Endothelial cell of umbilical vein (primary cell): ENCODE measurements around the gene MSX2. TPM values are rescaled to one million over a fixed set of nuclear protein-coding genes. Genes with fewer than 3 reads are reported as not detected.

Experiments
- BruUV-seq: library from RNA; stranded (reverse); fragments of 400-500 nt; replicated peaks from 2 replicates; lab custom pipeline; 2021; lab: Mats Ljungman, UMichigan
- CTCF ChIA-PET: fragments of 300-600, 350-600 bp; sonication (Branson Sonifier 250); formaldehyde crosslinking; loops from one replicate; lab custom pipeline; 2021; ENCODE audit warnings: antibody characterized with exemption, inconsistent platforms; lab: Charles Lee
- POLR2A ChIA-PET: fragments of 300-600, 350-600 bp; sonication (Branson Sonifier 250); formaldehyde crosslinking; loops from one replicate; lab custom pipeline; 2021; ENCODE audit warnings: antibody characterized with exemption, inconsistent platforms; lab: Charles Lee
- DNase-seq: peaks from one replicate; pipeline ENCODE4 v3.0.0-alpha.2; 2011; ENCODE audit warnings: low read depth, low spot score
- FAIRE-seq: peaks from 2 replicates; lab custom pipeline; 2011; peaks lifted over from hg19 to GRCh38; lab: Jason Lieb, UNC
- H2AFZ ChIP-seq: 2 replicates; pipeline ENCODE4 v1.6.0; 2012; ENCODE audit warnings: low read depth, low read length, control low read depth, inconsistent platforms
- H3K27ac ChIP-seq: 2 replicates; pipeline ENCODE4 v1.5.1; 2011; ENCODE audit warnings: low read depth, mild to moderate bottlenecking, control low read depth, low read length, moderate library complexity; ENCODE audit not compliant: insufficient read depth
- H3K27me3 ChIP-seq, 2 experiments: 2 replicates each; pipeline versions ENCODE4 v1.6.0 to v1.6.1; 2011; ENCODE audit warnings: low read length in 2 of 2, mixed read lengths in 1 of 2; ENCODE audit not compliant: control insufficient read depth in 2 of 2, insufficient read depth in 2 of 2
- H3K36me3 ChIP-seq, 2 experiments: 2 replicates in 1 of 2; 3 replicates in 1 of 2; pipeline ENCODE4 v1.5.1; 2011; ENCODE audit warnings: low read length in 2 of 2, mild to moderate bottlenecking in 1 of 2, moderate library complexity in 1 of 2; ENCODE audit not compliant: control insufficient read depth in 2 of 2, insufficient read depth in 2 of 2; ENCODE audit errors: extremely low read depth in 1 of 2
- H3K4me1 ChIP-seq: 3 replicates; pipeline ENCODE4 v1.5.1; 2011; ENCODE audit warnings: mild to moderate bottlenecking, low read length; ENCODE audit not compliant: control insufficient read depth, insufficient read depth; ENCODE audit errors: extremely low read depth
- H3K4me2 ChIP-seq: 2 replicates; pipeline ENCODE4 v1.6.1; 2011; ENCODE audit warnings: low read length, control low read depth, mixed read lengths; ENCODE audit not compliant: insufficient read depth
- H3K4me3 ChIP-seq, 3 experiments: fragments of 200-600 bp in 1 of 3; sonication (generic), shearing (Covaris generic) in 1 of 3; replicated peaks in 1 of 3; 2 replicates each; pipeline ENCODE4 v1.5.1; 2011 to 2016; ENCODE audit warnings: control low read depth in 3 of 3, low read length in 3 of 3, mild to moderate bottlenecking in 2 of 3, inconsistent platforms in 1 of 3, low read depth in 1 of 3, moderate library complexity in 1 of 3; ENCODE audit not compliant: insufficient read depth in 1 of 3
- H3K79me2 ChIP-seq: 2 replicates; pipeline ENCODE4 v1.6.0; 2012; ENCODE audit warnings: low read length, inconsistent platforms; ENCODE audit not compliant: control insufficient read depth, insufficient read depth
- H3K9ac ChIP-seq: replicated peaks from 2 replicates; pipeline ENCODE3; 2011; ENCODE audit warnings: low read length, control low read depth; ENCODE audit not compliant: insufficient read depth; ENCODE audit errors: extremely low read depth
- H3K9me1 ChIP-seq: replicated peaks from 3 replicates; pipeline ENCODE4 v1.6.0; 2011; ENCODE audit warnings: mild to moderate bottlenecking, low read length; ENCODE audit not compliant: control insufficient read depth, insufficient read depth; ENCODE audit errors: extremely low read depth
- H3K9me3 ChIP-seq: replicated peaks from 2 replicates; pipeline ENCODE4 v1.5.1; 2012; ENCODE audit warnings: low read length, inconsistent platforms; ENCODE audit not compliant: control insufficient read depth, insufficient read depth
- H4K20me1 ChIP-seq: replicated peaks from 2 replicates; pipeline ENCODE3; 2011; ENCODE audit warnings: mild to moderate bottlenecking, low read length; ENCODE audit not compliant: control insufficient read depth, insufficient read depth; ENCODE audit errors: extremely low read depth
- EZH2 ChIP-seq: IDR thresholded peaks from 2 replicates; pipeline ENCODE4 v1.6.1; 2012; ENCODE audit warnings: borderline replicate concordance, low read depth, mild to moderate bottlenecking, moderate library complexity, low read length, inconsistent platforms; ENCODE audit not compliant: severe bottlenecking
- FOS ChIP-seq: IDR thresholded peaks from 2 replicates; pipeline ENCODE4 v1.6.1; 2011; ENCODE audit warnings: mild to moderate bottlenecking, low read length, moderate library complexity, borderline replicate concordance; ENCODE audit not compliant: insufficient read depth
- GATA2 ChIP-seq: IDR thresholded peaks from 2 replicates; pipeline ENCODE4 v1.7.0; 2011; ENCODE audit warnings: low read depth, mild to moderate bottlenecking, moderate library complexity, mixed read lengths, low read length; ENCODE audit not compliant: insufficient read length, insufficient read depth
- JUN ChIP-seq: IDR thresholded peaks from 2 replicates; pipeline ENCODE4 v1.6.1; 2011; ENCODE audit warnings: borderline replicate concordance, low read depth; ENCODE audit not compliant: insufficient read length, insufficient read depth
- MYC ChIP-seq: IDR thresholded peaks from one replicate; pipeline ENCODE4 v1.6.1; 2011; ENCODE audit warnings: mild to moderate bottlenecking, low read depth, low read length
- POLR2A ChIP-seq: IDR thresholded peaks from 2 replicates; pipeline ENCODE4 v1.6.1; 2012; ENCODE audit warnings: low read depth, mild to moderate bottlenecking, control low read depth, low read length
- POLR2AphosphoS5 ChIP-seq: IDR thresholded peaks from 2 replicates; pipeline ENCODE4 v1.6.1; 2012; ENCODE audit warnings: low read depth, mild to moderate bottlenecking, control low read depth, low read length, moderate library complexity; ENCODE audit not compliant: insufficient read depth
- dilution Hi-C: fragments of 300-500 bp; cut with MboI; formaldehyde crosslinking; loops from one replicate; pipeline ENCODE4 v1.15.0; 2019; ENCODE audit warnings: low sequenced_read_pairs; ENCODE audit not compliant: extremely low pct_ligation_motif_present
- intact Hi-C: fragments of 100-400 bp; cut with micrococcal nuclease; formaldehyde crosslinking; loops from one replicate; pipeline ENCODE4 v1.10.0; 2022
- polyA plus RNA-seq, 4 experiments: library from polyadenylated mRNA; depleted of rRNA in 3 of 4; stranded (reverse) in 3 of 4; unstranded in 1 of 4; fragments of >200 nt; gene quantifications; 2 replicates each; pipeline versions ENCODE4 v1.2.1 to v1.2.3, GENCODE V29; 2011 to 2012; ENCODE audit warnings: missing spikeins in 1 of 4
- total RNA-seq: library from RNA; stranded (reverse); gene quantifications from 2 replicates; pipeline ENCODE4 v1.2.3, GENCODE V29; 2021
- TF ChIP-seq, protein P1 (sequence below), 2 donors: IDR thresholded peaks; 1 replicate in 1 of 2; 2 replicates in 1 of 2; pipeline ENCODE4 v1.5.1; 2011; ENCODE audit warnings: low read length in 2 of 2, mild to moderate bottlenecking in 2 of 2, moderate library complexity in 2 of 2, control low read depth in 1 of 2, inconsistent platforms in 1 of 2, low read depth in 1 of 2; ENCODE audit not compliant: insufficient read depth in 1 of 2; ENCODE audit errors: extremely low read depth in 1 of 2
- TF ChIP-seq, protein P2 (sequence below): IDR thresholded peaks from 2 replicates; pipeline ENCODE4 v1.6.1; 2011; ENCODE audit not compliant: insufficient read depth, insufficient read length

MSX2 gene
- total and polyA plus RNA-seq, 2 donors (not counting 3 experiments of a cell fraction or from before 2014, with no cell fraction given), result not detected

DNA sequence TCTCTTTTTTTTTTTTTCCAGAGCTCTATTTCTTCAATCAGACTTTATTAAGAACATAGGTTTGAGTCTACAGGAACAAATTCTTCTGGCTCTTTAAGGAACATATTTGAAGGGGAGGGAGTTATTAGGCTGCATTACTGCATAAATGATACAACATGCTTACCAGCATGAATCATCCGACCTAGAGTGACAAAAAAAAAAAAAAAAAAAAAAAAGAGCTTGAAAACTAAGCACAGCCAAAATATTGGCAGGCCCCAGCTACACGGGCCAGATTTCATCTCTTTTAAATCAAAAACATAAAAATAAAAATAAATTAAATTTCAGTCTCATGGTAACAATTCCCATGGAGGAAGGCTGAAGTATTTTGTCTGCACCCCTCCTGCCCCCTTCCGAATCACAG lies 26.3 kb downstream of the MSX2 start:
- Histone ChIP-seq H3K27ac (no peak overlapping the region), H3K9ac (no peak overlapping the region), H3K27me3 (no peaks in the 10 kb centered on the region), H3K4me1 (no peaks in the 10 kb centered on the region), H4K20me1 (no peaks in the 10 kb centered on the region), H3K79me2 (no peaks in the 10 kb centered on the region), H3K4me3 (no peak overlapping the region), H2AFZ (no peak overlapping the region), H3K36me3 (no peaks in the 10 kb centered on the region), H3K9me1 (no peaks in the 10 kb centered on the region), H3K9me3 (no peaks in the 10 kb centered on the region), H3K4me2 (no peak overlapping the region)
- POLR2A ChIA-PET, result no interaction called here
- dilution Hi-C loops (no loop called here), intact Hi-C loops (no loop called here)
- BruUV-seq, result no TSS peak
- no peak for TF ChIP-seq POLR2AphosphoS5
- TF ChIP-seq, protein P1, sequence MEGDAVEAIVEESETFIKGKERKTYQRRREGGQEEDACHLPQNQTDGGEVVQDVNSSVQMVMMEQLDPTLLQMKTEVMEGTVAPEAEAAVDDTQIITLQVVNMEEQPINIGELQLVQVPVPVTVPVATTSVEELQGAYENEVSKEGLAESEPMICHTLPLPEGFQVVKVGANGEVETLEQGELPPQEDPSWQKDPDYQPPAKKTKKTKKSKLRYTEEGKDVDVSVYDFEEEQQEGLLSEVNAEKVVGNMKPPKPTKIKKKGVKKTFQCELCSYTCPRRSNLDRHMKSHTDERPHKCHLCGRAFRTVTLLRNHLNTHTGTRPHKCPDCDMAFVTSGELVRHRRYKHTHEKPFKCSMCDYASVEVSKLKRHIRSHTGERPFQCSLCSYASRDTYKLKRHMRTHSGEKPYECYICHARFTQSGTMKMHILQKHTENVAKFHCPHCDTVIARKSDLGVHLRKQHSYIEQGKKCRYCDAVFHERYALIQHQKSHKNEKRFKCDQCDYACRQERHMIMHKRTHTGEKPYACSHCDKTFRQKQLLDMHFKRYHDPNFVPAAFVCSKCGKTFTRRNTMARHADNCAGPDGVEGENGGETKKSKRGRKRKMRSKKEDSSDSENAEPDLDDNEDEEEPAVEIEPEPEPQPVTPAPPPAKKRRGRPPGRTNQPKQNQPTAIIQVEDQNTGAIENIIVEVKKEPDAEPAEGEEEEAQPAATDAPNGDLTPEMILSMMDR (IDR thresholded peaks at IDR 0.05; ENCODE audit: extremely low read depth in 1 of 2, insufficient read depth in 1 of 2, low read depth in 1 of 2, low read length in 2 of 2), result no peak
- no peak for TF ChIP-seq JUN
- FAIRE-seq (no peak), DNase-seq (no peak)
- CTCF ChIA-PET, result no interaction called here

DNA sequence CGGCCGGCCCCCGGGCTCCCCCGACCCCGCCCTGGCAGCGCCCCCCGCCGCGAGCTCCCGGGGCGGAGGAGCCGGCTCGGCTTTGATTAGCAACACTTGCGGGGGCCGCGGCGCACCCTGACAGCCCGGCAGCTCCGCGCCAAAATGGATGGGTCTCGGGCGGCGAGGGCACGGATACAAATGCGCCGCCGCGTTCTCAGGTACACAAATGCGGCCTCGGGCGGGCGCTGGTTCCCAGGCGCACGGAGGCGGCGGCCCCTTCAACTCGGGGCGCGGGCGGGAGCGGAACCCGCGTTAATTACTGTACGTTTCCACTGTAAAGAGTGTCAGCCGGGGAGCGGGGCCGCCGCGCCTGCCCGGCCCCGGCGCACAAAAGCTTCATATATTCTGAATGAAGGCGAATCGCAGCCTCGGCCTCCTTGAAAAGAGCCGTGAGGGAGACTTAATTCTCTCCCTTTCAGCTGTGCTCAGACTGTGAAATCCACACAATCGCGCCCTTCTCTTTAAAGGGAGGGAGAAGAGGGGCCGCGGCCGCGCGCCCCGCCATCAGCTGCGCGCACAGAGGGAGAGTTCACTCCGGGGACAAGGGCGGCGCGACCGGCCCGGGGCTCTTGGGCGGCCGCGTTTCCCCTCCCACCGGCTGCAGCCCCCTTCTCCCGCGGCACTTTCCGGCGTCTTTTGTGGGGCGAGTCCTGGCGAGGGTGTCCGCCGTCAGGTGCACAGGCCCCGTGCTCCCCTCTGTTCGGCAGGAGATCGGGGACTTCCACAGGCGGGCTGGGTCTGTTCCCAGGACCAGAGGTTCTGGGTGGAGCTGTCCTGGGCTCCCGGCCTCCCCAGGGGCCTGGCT lies 27.0 kb downstream of the MSX2 start:
- Histone ChIP-seq H3K4me3 (no peak overlapping the region), H3K9me1 (no peaks in the 10 kb centered on the region), H3K4me2 (no peak overlapping the region), H3K27me3 (no peaks in the 10 kb centered on the region), H3K4me1 (no peaks in the 10 kb centered on the region), H3K9me3 (no peaks in the 10 kb centered on the region), H3K36me3 (no peaks in the 10 kb centered on the region), H2AFZ (no peak overlapping the region), H3K27ac (no peak overlapping the region), H3K79me2 (no peaks in the 10 kb centered on the region), H4K20me1 (no peaks in the 10 kb centered on the region), H3K9ac (no peak overlapping the region)
- intact Hi-C loops, result no loop called here
- no TSS peak for BruUV-seq
- no peak for TF ChIP-seq JUN
- no peak for TF ChIP-seq EZH2
- TF ChIP-seq POLR2AphosphoS5, result no peak
- TF ChIP-seq FOS, result no peak
- no peak for TF ChIP-seq POLR2A
- TF ChIP-seq, protein P2, sequence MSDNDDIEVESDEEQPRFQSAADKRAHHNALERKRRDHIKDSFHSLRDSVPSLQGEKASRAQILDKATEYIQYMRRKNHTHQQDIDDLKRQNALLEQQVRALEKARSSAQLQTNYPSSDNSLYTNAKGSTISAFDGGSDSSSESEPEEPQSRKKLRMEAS, result no peak
- TF ChIP-seq GATA2, result no peak
- TF ChIP-seq, protein P1 (IDR thresholded peaks at IDR 0.05; ENCODE audit: extremely low read depth in 1 of 2, insufficient read depth in 1 of 2, low read depth in 1 of 2, low read length in 2 of 2), result no peak
- TF ChIP-seq MYC, result no peak
- POLR2A ChIA-PET, result no interaction called here
- CTCF ChIA-PET, result no interaction called here
- DNase-seq (no peak), FAIRE-seq (no peak)
- dilution Hi-C loops, result no loop called here
